Coronary artery (tissue), 2 donors: ENCODE measurements around the gene CAPN9.

ENCODE experiments used
- DNase-seq: peaks from one replicate; pipeline ENCODE4 v3.0.0-alpha.2; 2017; ENCODE audit warnings: low spot score
- H3K27ac ChIP-seq, 2 donors: fragments of 200-600 bp; sonication (generic); one replicate each; pipeline ENCODE4 v1.5.1; 2016 to 2019
- H3K4me3 ChIP-seq: fragments of 200-600 bp; sonication (generic); 2 replicates; pipeline ENCODE4 v1.5.1; 2016; ENCODE audit warnings: mild to moderate bottlenecking, moderate library complexity
- CTCF ChIP-seq: fragments of 200-600 bp; sonication (generic); IDR thresholded peaks from one replicate; pipeline ENCODE4 v1.5.1; 2019; ENCODE audit warnings: antibody characterized with exemption

Gene CAPN9

GRCh38 chr1:230833511-230833910, 86.3 kb downstream of the CAPN9 start:
- TF ChIP-seq CTCF: no peak
- DNase-seq: peak; percentile 9
- Histone ChIP-seq H3K27ac (no peak overlapping the region), H3K4me3 (no peak overlapping the region)

GRCh38 chr1:230834292-230834691, 87.1 kb downstream of the CAPN9 start:
- Histone ChIP-seq H3K4me3 (no peak overlapping the region), H3K27ac (peak overlapping the region in 1 of 2 donors; percentile 23)
- TF ChIP-seq CTCF: no peak
- peak; percentile 64 for DNase-seq

- no peak for TF ChIP-seq CTCF
- Histone ChIP-seq H3K4me3 (no peak overlapping the region), H3K27ac (no peak overlapping the region)
- no peak for DNase-seq
These were observed 89.2 kb downstream of the CAPN9 start for GRCh38 chr1:230836347-230836746.

- TF ChIP-seq CTCF: no peak
- DNase-seq: peak; percentile 22
These were observed 89.6 kb downstream of the CAPN9 start for GRCh38 chr1:230836793-230837192.

GRCh38 chr1:230839173-230839572, 92.0 kb downstream of the CAPN9 start:
- DNase-seq: no peak
- Histone ChIP-seq H3K27ac (peak overlapping the region in 1 of 2 donors; percentile 63), H3K4me3 (no peak overlapping the region)
- no peak for TF ChIP-seq CTCF

More at GRCh38 chr1:230836793-230837192, 89.6 kb downstream of the CAPN9 start:
- no peak overlapping the region for H3K4me3 ChIP-seq
- no peak overlapping the region for H3K27ac ChIP-seq

GRCh38 chr1:230842801-230843200, 95.6 kb downstream of the CAPN9 start:
- DNase-seq: no peak
- no peak for TF ChIP-seq CTCF
- peak overlapping the region; percentile 8 to 78 for H3K27ac ChIP-seq
- no peak overlapping the region for H3K4me3 ChIP-seq

GRCh38 chr1:230843503-230844309, 96.5 kb downstream of the CAPN9 start:
- Histone ChIP-seq H3K27ac (peak overlapping the region; percentile 35 to 78), H3K4me3 (no peak overlapping the region)
- TF ChIP-seq CTCF: no peak
- DNase-seq: no peak
